ENCODE measurements around the gene LY6G5B.

DNA sequence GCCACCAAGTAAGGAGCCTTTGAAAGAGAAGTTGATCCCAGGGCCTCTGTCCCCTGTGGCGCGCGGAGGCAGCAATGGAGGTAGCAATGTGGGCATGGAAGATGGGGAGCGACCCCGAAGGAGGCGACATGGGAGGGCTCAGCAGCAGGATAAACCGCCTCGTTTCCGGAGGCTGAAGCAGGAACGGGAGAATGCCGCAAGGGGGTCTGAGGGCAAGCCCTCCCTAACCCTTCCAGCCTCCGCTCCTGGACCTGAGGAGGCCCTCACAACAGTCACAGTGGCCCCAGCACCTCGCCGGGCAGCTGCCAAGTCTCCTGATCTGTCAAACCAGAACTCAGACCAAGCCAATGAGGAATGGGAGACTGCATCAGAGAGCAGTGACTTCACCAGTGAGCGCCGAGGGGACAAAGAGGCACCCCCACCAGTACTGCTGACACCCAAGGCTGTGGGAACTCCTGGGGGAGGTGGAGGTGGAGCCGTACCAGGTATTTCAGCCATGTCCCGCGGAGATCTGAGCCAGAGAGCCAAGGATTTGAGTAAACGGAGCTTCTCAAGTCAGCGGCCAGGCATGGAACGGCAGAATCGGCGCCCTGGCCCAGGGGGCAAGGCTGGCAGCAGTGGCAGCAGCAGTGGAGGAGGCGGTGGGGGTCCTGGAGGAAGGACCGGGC lies 37.4 kb upstream of the LY6G5B start:
- TF ChIP-seq POLR2A (IDR thresholded peaks at IDR 0.05) (no peak), EP300 (IDR thresholded peaks at IDR 0.05) (no peak)
- TF ChIP-seq, protein P1, sequence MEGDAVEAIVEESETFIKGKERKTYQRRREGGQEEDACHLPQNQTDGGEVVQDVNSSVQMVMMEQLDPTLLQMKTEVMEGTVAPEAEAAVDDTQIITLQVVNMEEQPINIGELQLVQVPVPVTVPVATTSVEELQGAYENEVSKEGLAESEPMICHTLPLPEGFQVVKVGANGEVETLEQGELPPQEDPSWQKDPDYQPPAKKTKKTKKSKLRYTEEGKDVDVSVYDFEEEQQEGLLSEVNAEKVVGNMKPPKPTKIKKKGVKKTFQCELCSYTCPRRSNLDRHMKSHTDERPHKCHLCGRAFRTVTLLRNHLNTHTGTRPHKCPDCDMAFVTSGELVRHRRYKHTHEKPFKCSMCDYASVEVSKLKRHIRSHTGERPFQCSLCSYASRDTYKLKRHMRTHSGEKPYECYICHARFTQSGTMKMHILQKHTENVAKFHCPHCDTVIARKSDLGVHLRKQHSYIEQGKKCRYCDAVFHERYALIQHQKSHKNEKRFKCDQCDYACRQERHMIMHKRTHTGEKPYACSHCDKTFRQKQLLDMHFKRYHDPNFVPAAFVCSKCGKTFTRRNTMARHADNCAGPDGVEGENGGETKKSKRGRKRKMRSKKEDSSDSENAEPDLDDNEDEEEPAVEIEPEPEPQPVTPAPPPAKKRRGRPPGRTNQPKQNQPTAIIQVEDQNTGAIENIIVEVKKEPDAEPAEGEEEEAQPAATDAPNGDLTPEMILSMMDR (IDR thresholded peaks at IDR 0.05) = no peak

Measured in ovary (tissue), 3 donors.